Endodermal cell (in vitro differentiated cells): Measurements from ENCODE around the gene LCN9. TPM values are rescaled to one million over a fixed set of nuclear protein-coding genes. Genes with fewer than 3 reads are reported as not detected.

Experiments used
- DNase-seq: peaks from one replicate; pipeline ENCODE4 v3.0.0-alpha.2; 2017
- H3K27ac ChIP-seq: 2 replicates; pipeline ENCODE4 v1.5.1; 2013; ENCODE audit warnings: mild to moderate bottlenecking, low read depth, low read length, moderate library complexity
- H3K27me3 ChIP-seq: 2 replicates; pipeline ENCODE4 v1.6.1; 2013; ENCODE audit warnings: mild to moderate bottlenecking, low read length, moderate library complexity; ENCODE audit not compliant: insufficient read depth, control insufficient read depth, poor library complexity, severe bottlenecking
- H3K36me3 ChIP-seq: 2 replicates; pipeline ENCODE4 v1.7.0; 2013; ENCODE audit warnings: mild to moderate bottlenecking, low read length, moderate library complexity; ENCODE audit not compliant: control insufficient read depth, insufficient read depth
- H3K4me1 ChIP-seq: one replicate; pipeline ENCODE4 v1.7.0; 2013; ENCODE audit warnings: low read length; ENCODE audit not compliant: control insufficient read depth, insufficient read depth
- H3K4me3 ChIP-seq: 2 replicates; pipeline ENCODE4 v1.5.1; 2013; ENCODE audit warnings: mild to moderate bottlenecking, low read length, moderate library complexity
- H3K9ac ChIP-seq: 2 replicates; pipeline ENCODE4 v1.6.1; 2013; ENCODE audit warnings: mild to moderate bottlenecking, low read length, moderate library complexity; ENCODE audit not compliant: poor library complexity, severe bottlenecking; ENCODE audit errors: extremely low read depth
- H3K9me3 ChIP-seq: 2 replicates; pipeline ENCODE4 v1.6.1; 2013; ENCODE audit warnings: mild to moderate bottlenecking, low read length, moderate library complexity; ENCODE audit not compliant: control insufficient read depth
- H3K27ac Mint-ChIP-seq: 2 replicates; pipeline ENCODE4 v1.8.0; 2020; ENCODE audit warnings: mixed read lengths
- H3K27me3 Mint-ChIP-seq: 2 replicates; pipeline ENCODE4 v1.8.0; 2021; ENCODE audit warnings: mild to moderate bottlenecking, mixed read lengths; ENCODE audit not compliant: insufficient read depth
- H3K36me3 Mint-ChIP-seq: 2 replicates; pipeline ENCODE4 v1.8.0; 2020; ENCODE audit warnings: low read depth, mixed read lengths
- H3K4me1 Mint-ChIP-seq: 2 replicates; pipeline ENCODE4 v1.8.0; 2020; ENCODE audit warnings: mixed read lengths
- H3K4me3 Mint-ChIP-seq: 2 replicates; pipeline ENCODE4 v1.8.0; 2020; ENCODE audit warnings: mild to moderate bottlenecking, moderate library complexity, mixed read lengths
- H3K9me3 Mint-ChIP-seq: 2 replicates; pipeline ENCODE4 v1.8.0; 2020; ENCODE audit warnings: mild to moderate bottlenecking, mixed read lengths
- WGBS, 2 experiments: methylation state at CpG; one replicate each; pipeline versions ENCODE4 v1.1.5 to v1.1.7; 2013; ENCODE audit warnings: missing lambda C conversion rate in 2 of 2, mixed read lengths in 1 of 2; ENCODE audit not compliant: insufficient coverage in 1 of 2, insufficient read length in 1 of 2; 5-methylcytosine and 5-hydroxymethylcytosine counted together
- total RNA-seq, 2 donors: library from RNA; stranded (reverse); fragmentation: NEBNext Ultra II Directional in 1 of 2; extraction: Animal tissue kit (Norgen Biotek cat#: 25700) in 1 of 2; gene quantifications; 2 replicates in 1 of 2; 3 replicates in 1 of 2; pipeline ENCODE4 v1.2.1, GENCODE V29; 2021
- TF ChIP-seq, protein P1 (sequence below): fragments of 200-600 bp; sonication (generic); conservative IDR thresholded peaks from 2 replicates; pipeline ENCODE4 v1.5.0; 2021; ENCODE audit warnings: antibody characterized with exemption, mild to moderate bottlenecking

LCN9 gene
- total RNA-seq, 2 donors from 2014 or later: 0.46 to 10.7 TPM

- no peak overlapping the region for H3K4me3 ChIP-seq
- H3K4me1 ChIP-seq: no peaks in the 10 kb centered on the region
- no peaks in the 10 kb centered on the region for H3K36me3 Mint-ChIP-seq
- no peak overlapping the region for H3K27ac ChIP-seq
- WGBS, 2 experiments: 82% methylated on average over 3 of the region's 3 CpGs; no CpG with 5 or more reads in 1 of the 2 experiments
- H3K27ac Mint-ChIP-seq: no peak overlapping the region
- no peaks in the 10 kb centered on the region for H3K9me3 ChIP-seq
- peaks cover 7% of the 10 kb centered on the region for H3K4me1 Mint-ChIP-seq
- TF ChIP-seq, protein P1, sequence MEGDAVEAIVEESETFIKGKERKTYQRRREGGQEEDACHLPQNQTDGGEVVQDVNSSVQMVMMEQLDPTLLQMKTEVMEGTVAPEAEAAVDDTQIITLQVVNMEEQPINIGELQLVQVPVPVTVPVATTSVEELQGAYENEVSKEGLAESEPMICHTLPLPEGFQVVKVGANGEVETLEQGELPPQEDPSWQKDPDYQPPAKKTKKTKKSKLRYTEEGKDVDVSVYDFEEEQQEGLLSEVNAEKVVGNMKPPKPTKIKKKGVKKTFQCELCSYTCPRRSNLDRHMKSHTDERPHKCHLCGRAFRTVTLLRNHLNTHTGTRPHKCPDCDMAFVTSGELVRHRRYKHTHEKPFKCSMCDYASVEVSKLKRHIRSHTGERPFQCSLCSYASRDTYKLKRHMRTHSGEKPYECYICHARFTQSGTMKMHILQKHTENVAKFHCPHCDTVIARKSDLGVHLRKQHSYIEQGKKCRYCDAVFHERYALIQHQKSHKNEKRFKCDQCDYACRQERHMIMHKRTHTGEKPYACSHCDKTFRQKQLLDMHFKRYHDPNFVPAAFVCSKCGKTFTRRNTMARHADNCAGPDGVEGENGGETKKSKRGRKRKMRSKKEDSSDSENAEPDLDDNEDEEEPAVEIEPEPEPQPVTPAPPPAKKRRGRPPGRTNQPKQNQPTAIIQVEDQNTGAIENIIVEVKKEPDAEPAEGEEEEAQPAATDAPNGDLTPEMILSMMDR: no peak
- no peaks in the 10 kb centered on the region for H3K27me3 ChIP-seq
- no peak overlapping the region for H3K4me3 Mint-ChIP-seq
- H3K9me3 Mint-ChIP-seq: peaks cover 2% of the 10 kb centered on the region
- H3K27me3 Mint-ChIP-seq: no peaks in the 10 kb centered on the region
- H3K9ac ChIP-seq: no peak overlapping the region
- no peak for DNase-seq
- no peaks in the 10 kb centered on the region for H3K36me3 ChIP-seq
Measured at GRCh38 chr9:135663451-135663770, 302 bp downstream of the LCN9 start.

DNA sequence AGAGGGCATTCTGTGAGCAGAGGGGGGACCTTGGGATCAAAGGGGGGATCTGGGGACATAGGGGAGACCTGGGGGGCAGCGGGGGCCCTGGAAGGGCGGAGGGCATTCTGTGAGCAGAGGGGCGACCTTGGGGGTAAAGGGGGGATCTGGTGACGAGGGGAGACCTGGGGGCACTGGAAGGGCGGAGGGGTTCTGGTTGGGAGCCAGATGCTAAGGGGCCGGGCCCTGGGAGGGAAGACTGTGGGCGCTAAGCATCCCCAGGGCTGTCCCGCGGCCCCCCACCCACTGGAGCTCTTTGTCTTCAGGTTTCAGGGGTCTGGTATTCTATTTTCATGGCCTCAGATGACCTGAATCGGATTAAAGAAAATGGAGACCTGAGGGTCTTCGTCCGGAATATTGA, 748 bp downstream of the LCN9 start:
- TF ChIP-seq, protein P1: no peak

GRCh38 chr9:135664266-135664665, 1.2 kb downstream of the LCN9 start:
- Mint-ChIP-seq H3K4me3 (no peak overlapping the region), H3K4me1 (peaks cover 7% of the 10 kb centered on the region), H3K9me3 (peaks cover 10% of the 10 kb centered on the region), H3K36me3 (no peaks in the 10 kb centered on the region), H3K27ac (no peak overlapping the region), H3K27me3 (no peaks in the 10 kb centered on the region)
- Histone ChIP-seq H3K9me3 (no peaks in the 10 kb centered on the region), H3K9ac (no peak overlapping the region), H3K4me3 (no peak overlapping the region), H3K4me1 (no peaks in the 10 kb centered on the region), H3K27me3 (no peaks in the 10 kb centered on the region), H3K36me3 (no peaks in the 10 kb centered on the region), H3K27ac (no peak overlapping the region)
- TF ChIP-seq, protein P1: no peak
- WGBS, 2 experiments: 92 to 100% methylated on average over 6 to 10 of the region's 10 CpGs
- no peak for DNase-seq

More for the DNA sequence above, 748 bp downstream of the LCN9 start:
- DNase-seq: no peak
- WGBS, 2 experiments: 95 to 100% methylated on average over 6 to 12 of the region's 12 CpGs
- no peaks in the 10 kb centered on the region for H3K9me3 ChIP-seq
- Mint-ChIP-seq H3K4me1 (peaks cover 7% of the 10 kb centered on the region), H3K36me3 (no peaks in the 10 kb centered on the region), H3K27ac (no peak overlapping the region), H3K4me3 (no peak overlapping the region), H3K27me3 (no peaks in the 10 kb centered on the region), H3K9me3 (peaks cover 6% of the 10 kb centered on the region)
- H3K9ac ChIP-seq: no peak overlapping the region
- no peaks in the 10 kb centered on the region for H3K4me1 ChIP-seq
- H3K36me3 ChIP-seq: no peaks in the 10 kb centered on the region
- H3K4me3 ChIP-seq: no peak overlapping the region
- H3K27me3 ChIP-seq: no peaks in the 10 kb centered on the region
- no peak overlapping the region for H3K27ac ChIP-seq
